RWPE1 (cell line): Measurements from ENCODE around the gene TEPSIN.
A peak's percentile ranks its signal among the peaks of the same experiment; 100 is the strongest.

ENCODE experiments used
- CTCF ChIA-PET: fragments of 350-600 bp; sonication (Branson Sonifier 250); formaldehyde crosslinking; extraction: SDS; loops from one replicate; lab custom pipeline; 2021; lab: Yijun Ruan, JAX
- POLR2A ChIA-PET: fragments of 400-600 bp; formaldehyde crosslinking; extraction: SDS; loops from one replicate; lab custom pipeline; 2020; ENCODE audit warnings: antibody characterized with exemption; ENCODE audit not compliant: low non-redundant PET; lab: Yijun Ruan, JAX
- DNase-seq: peaks from one replicate; pipeline ENCODE4 v3.0.0; 2012; ENCODE audit warnings: low spot score
- H3K27ac ChIP-seq: fragments of 450-650 bp; 2 replicates; pipeline ENCODE4 v1.5.1; 2017
- TF ChIP-seq, protein P1 (sequence below): fragments of 450-650 bp; conservative IDR thresholded peaks from 2 replicates; pipeline ENCODE4 v1.5.1; 2017; ENCODE audit warnings: low read depth, mild to moderate bottlenecking

TEPSIN gene

DNA sequence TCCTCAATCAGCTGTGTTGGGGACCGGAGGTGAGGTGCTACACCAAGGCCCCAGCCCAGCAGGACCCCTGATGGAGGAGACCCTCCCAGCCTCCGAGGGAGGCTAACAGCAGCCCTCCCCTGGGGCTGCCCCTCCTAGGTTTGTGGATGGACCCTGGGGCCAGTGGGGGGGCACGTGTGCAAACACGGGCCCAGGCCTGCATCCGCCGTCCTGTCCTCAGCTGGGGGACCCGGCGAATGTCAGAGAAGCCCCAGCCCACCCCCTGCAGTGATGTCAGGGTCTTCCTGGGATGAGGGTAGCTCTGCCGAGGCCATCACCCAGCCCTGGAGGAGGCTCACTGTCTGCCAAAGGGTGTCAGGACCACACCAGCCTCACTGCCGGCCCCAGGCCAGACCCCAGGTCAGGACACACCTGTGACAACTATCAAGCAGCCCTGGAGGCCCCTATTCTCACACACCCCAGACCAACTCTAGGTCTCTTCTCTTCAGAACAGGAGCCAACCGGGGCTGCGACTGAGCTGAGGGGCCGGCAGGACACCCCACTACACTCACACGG lies 42.8 kb downstream of the TEPSIN start:
- TF ChIP-seq, protein P1, sequence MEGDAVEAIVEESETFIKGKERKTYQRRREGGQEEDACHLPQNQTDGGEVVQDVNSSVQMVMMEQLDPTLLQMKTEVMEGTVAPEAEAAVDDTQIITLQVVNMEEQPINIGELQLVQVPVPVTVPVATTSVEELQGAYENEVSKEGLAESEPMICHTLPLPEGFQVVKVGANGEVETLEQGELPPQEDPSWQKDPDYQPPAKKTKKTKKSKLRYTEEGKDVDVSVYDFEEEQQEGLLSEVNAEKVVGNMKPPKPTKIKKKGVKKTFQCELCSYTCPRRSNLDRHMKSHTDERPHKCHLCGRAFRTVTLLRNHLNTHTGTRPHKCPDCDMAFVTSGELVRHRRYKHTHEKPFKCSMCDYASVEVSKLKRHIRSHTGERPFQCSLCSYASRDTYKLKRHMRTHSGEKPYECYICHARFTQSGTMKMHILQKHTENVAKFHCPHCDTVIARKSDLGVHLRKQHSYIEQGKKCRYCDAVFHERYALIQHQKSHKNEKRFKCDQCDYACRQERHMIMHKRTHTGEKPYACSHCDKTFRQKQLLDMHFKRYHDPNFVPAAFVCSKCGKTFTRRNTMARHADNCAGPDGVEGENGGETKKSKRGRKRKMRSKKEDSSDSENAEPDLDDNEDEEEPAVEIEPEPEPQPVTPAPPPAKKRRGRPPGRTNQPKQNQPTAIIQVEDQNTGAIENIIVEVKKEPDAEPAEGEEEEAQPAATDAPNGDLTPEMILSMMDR, result no peak
- H3K27ac ChIP-seq, result peak overlapping the region; percentile 29
- DNase-seq, result no peak
- ChIA-PET POLR2A (no interaction called here), CTCF (interaction anchor here (0.6 kb wide), 1 partner anchor 75 kb away, joined by 3 read pairs; no protein-coding TSS in a partner anchor)

DNA sequence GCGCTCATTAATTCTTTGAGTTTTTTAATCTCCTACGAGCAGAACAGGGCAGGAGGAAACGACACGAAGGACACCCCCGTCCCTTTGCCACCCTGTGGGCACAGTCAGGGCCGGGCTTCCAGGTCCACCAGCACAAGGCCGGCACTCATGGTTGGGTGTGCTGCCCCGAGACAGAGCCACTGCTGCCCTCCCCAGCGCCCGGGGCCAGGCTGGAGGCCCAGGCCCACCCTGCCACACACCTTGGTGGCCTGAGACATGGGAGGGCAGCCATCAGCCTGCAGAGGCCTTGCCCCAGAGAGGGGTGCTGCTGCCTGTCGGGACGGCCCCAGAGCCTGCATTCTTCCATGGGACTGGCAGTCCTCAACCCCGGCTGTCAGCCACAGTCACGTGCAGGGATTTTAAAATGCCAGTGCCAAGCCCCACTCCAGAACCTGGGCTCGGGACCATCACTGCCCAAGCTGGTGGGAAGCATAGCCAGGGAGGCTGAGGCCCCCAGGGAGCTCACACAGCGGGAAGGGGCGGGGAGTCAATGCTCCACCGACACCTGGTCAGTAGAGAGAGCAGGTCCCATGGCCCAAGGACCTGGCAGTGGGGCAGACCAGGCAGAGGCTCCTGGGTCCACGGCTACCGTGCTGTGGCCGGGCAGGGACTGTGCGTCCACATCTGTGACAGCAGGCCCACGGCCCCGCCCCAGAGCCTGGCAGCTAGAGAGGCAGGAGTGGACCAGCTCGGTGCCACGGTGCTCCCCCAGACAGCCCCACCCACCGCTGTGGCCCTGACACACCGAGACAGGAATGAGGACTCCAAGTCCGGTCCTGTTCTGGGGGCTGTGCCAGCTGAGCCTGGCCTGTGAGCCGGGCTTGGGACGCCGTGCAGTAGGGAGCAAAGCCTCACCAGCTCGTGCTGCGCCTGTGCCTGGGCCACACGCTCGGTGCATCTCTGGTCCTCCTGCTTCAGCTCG lies 43.6 kb downstream of the TEPSIN start:
- ChIA-PET CTCF (no interaction called here), POLR2A (no interaction called here)
- TF ChIP-seq, protein P1, result no peak
- no peak for DNase-seq
- peak overlapping the region; percentile 29 for H3K27ac ChIP-seq

DNA sequence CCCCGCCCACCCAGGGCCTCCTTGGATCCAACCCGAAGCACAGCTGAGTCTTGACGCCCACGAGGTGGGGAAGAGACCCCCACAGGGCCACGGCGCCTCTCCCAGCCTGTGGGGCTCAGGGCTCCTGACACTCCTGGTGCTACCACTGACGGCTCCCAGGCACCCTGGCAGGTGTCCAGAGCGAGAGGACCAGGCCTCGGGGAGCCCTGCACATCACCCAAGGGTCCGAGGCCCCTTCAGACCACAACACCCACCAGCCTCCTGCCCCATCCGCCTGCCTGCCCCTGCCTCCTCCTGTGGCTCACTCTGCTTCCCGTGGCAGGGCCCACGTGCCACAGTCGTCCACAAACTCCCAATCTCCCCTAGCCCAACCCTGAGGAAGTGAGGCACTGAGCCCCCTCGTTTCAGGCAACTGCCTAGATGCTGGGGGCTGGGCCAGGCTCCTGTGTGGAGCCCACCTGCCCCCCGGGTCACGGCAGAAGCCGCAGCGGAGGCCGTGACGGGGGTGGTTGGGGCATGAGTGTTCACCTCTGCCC lies 44.6 kb downstream of the TEPSIN start:
- TF ChIP-seq, protein P1, result no peak
- POLR2A ChIA-PET, result no interaction called here
- no peak for DNase-seq
- CTCF ChIA-PET, result interaction anchor here (1.1 kb wide), 1 partner anchor 22 kb away, joined by 3 read pairs; no protein-coding TSS in a partner anchor
- no peak overlapping the region for H3K27ac ChIP-seq

DNA sequence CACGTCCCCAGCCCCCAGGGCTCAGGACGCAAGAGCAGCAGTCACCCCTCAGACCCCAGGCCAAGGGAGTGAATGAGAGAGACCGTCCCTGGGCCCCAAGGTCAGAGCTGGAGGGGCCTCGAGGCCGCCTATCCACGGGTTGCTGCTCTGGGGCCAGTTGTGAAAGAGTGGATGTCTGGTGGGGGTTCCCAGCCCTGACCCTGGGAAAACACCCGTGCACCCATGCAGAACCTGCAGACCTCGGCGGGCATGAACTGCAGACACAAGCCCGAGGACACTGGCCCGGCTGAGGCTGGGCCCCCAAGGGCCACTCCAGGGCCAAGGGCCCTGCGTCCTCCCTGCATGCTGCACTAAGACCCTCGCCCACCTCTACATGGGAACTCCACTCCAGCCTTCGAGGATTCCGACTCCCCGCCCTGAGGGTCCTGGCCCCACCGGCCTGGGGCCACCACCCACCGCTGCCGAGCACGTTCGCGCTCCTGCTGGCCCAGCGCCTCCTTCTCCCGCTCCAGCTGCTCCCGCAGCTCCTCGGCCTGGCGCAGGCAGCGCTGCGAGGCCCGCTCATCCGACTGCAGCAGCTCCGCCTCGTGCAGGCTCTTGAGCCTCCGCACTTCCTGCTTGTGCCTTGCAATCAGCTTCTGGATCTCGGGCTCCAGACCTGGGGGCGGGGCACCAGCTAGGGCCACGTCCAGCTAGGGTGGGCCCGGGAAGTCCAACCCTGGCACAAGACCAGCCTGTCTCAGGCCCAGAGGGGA lies 45.2 kb downstream of the TEPSIN start:
- no peak for DNase-seq
- TF ChIP-seq, protein P1, result no peak
- CTCF ChIA-PET, result interaction anchor here (0.6 to 1.1 kb wide), 2 partner anchors 21 to 25 kb away, joined by 3 read pairs; no protein-coding TSS in a partner anchor
- no peak overlapping the region; the same call in 1 of the 2 replicates for H3K27ac ChIP-seq
- POLR2A ChIA-PET, result no interaction called here

DNA sequence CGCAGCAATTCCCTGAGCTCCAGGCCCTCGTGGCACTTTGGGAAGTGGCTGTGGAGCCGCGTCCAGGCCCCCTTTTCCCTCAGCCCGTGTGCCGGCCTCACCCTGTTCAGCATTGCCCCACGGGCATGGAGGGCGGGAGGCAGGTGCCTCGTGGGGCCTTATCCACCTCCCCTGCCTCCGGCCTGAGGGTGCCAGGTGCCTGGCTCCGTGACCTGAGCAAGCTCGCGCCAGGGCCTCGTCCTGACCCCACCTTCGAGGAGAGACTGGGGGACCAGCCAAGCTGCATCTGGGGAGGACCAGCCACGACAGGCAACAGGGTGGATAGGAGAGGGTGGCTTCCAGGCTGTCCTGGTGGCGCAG lies 45.8 kb downstream of the TEPSIN start:
- ChIA-PET POLR2A (no interaction called here), CTCF (interaction anchor here (0.6 to 1.1 kb wide), 2 partner anchors 20 to 33 kb away, joined by 3 read pairs; no protein-coding TSS in a partner anchor)
- TF ChIP-seq, protein P1, result no peak
- no peak for DNase-seq
- peak overlapping the region; percentile 3; the same call in 1 of the 2 replicates for H3K27ac ChIP-seq
